H1 (cell line): ENCODE data around the gene NEUROD4.

Experiments
- CTCF ChIP-seq, 3 experiments: IDR thresholded peaks; 1 replicate in 2 of 3; 2 replicates in 1 of 3; pipeline versions ENCODE4 v1.5.1 to v1.6.1; 2011; ENCODE audit warnings: low read length in 3 of 3, mild to moderate bottlenecking in 3 of 3, inconsistent platforms in 2 of 3, low read depth in 1 of 3, moderate library complexity in 1 of 3; ENCODE audit not compliant: insufficient read depth in 1 of 3; ENCODE audit errors: control extremely low read depth in 1 of 3
- POLR2A ChIP-seq, 2 experiments: IDR thresholded peaks; 1 replicate in 1 of 2; 2 replicates in 1 of 2; pipeline ENCODE4 v1.6.1; 2011; ENCODE audit warnings: low read depth in 2 of 2, low read length in 2 of 2, mild to moderate bottlenecking in 2 of 2; ENCODE audit errors: control extremely low read depth in 1 of 2
- SIX5 ChIP-seq: IDR thresholded peaks from 2 replicates; pipeline ENCODE4 v1.6.1; 2011; ENCODE audit warnings: mild to moderate bottlenecking, low read depth, low read length

- TF ChIP-seq SIX5 (no peak), POLR2A (IDR thresholded peaks at IDR 0.05; ENCODE audit: control extremely low read depth in 1 of 2, low read depth in 2 of 2, low read length in 2 of 2) (no peak), CTCF (IDR thresholded peaks at IDR 0.05; ENCODE audit: control extremely low read depth in 1 of 3, insufficient read depth in 1 of 3, low read depth in 1 of 3, low read length in 3 of 3) (no peak)
Measured at GRCh38 chr12:55002355-55002754, 17.4 kb upstream of the NEUROD4 start.
